IPS-NIHi11 (cell line): ENCODE measurements around the gene GKN1.
"Not testable (repeated sequence)": the region's sequence is repeated elsewhere in the genome, so short reads cannot be mapped to it uniquely, and the experiment has no call there.

ENCODE experiments used
- DNase-seq: peaks from one replicate; pipeline ENCODE4 v3.0.0; 2012; ENCODE audit warnings: mixed read lengths, low spot score

Gene GKN1, protein sequence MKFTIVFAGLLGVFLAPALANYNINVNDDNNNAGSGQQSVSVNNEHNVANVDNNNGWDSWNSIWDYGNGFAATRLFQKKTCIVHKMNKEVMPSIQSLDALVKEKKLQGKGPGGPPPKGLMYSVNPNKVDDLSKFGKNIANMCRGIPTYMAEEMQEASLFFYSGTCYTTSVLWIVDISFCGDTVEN

GRCh38 chr2:68974251-68974650, at the start of gene GKN1:
GKN1 (plus strand) TSS chr2:68974636; CDS start chr2:68974678, 42 bp downstream.
- no peak for DNase-seq

DNA sequence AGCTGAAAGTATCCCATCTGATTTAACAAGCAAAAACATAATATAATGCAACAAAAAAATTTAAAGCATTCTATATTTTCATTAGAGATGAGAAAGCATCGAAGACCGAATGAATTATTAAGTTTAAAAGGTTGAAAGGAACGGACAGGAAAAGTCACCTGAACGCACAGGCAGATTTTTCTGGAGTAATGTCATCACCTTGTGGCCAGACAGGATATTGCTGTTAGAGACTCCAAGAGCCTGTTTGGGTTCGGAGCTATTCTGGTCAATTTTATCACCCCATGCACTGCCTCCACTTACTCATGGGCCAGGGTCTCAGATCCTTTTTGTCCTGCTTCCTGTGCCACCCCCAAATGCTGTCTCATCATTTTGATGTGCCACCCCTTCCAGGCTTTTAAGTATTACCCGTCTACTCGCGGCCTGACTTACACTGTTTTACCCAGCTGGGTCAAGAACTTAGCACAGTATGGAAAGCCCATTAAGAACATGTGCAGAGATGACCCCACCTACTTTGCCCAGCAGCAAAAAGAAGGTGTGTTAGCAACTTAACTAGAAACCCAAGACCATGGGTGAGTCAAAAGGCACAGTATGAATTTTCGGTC, 49.0 kb upstream of the GKN1 start:
- peak; percentile 81 for DNase-seq

DNA sequence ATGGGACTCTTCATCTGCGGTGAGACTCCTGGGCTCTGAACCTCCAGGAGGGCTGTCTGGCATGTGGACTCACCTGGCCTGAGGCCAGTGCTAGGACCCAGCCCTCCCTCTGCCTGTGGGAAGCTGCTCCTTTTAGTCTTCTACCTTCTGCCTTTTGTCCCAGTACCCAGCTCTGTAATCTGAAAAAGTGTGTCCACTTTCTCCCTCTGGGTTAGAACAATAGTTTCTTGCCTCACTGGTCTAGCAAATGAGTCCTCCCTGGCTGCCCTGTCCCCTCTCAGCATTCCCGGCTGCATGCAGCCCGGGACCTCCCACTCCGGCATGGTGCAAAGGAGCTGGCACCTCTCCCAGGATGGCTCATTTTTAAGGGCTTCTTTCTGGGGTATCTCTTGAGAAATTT, 47.6 kb upstream of the GKN1 start:
- DNase-seq = no peak

- no peak for DNase-seq
Observed at GRCh38 chr2:68931149-68931711, 43.2 kb upstream of the GKN1 start.

- no peak for DNase-seq
Observed at GRCh38 chr2:68931799-68932198, 42.6 kb upstream of the GKN1 start.

DNA sequence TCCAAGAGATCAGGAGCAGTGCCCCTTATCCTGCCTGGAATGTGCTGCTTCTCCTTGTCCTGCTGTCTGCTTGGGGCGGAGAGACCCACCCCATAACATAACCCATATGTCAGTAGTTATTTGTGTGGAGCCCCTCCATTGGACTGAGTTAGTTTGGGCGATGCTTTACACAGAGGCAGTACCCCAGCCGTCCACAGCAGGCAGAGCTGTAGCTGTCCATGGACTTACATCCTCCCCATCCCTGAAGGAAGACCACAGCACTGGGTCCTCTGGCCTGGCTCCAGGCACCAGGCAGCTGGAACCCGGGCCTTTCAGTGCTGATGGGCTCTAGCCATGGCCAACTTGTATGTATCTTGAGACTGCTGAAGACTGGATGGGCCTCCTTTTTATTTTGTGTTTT, 42.0 kb upstream of the GKN1 start:
- DNase-seq = no peak

DNA sequence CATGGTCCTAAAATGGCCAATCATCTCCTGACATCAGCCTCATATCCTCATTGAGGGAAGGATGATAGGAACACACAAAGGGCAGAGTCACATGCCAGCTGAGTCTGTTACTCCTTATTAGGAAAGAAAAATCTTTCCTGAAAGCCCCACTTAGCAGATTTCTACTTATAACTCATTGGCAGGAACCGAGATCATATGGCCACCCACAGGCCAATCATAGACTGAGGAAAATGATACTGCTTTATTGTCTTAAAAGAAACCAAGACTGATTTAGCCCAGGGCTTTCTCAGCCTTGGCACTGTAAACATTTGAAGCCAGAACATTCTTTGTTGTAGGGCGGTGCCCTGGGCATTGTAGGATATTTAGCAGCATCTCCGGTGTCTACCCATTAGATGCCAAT, 40.4 kb upstream of the GKN1 start:
- DNase-seq = no peak

GRCh38 chr2:68935471-68935870, 39.0 kb upstream of the GKN1 start:
- no peak for DNase-seq

GRCh38 chr2:68936427-68936826, 38.0 kb upstream of the GKN1 start:
- no peak for DNase-seq

DNA sequence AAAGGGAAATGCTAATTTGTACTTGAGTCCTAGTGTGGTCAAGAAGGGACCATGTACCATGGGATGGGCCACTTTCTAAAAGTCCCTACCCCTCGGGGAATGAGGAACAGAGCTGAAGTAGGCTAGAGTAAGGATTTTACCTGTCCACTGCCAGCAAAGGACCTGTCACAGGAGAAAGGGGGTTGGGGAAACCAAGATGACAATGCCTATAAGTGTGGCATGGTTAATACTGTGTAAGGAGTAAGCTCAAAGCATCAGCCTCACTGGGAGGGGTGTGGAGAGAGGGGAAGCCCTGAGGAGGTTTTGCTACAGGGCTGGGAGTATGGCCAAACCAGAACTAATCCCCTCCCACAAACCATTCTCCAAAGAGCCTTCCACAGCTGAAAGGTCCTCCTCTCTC, 37.5 kb upstream of the GKN1 start:
- DNase-seq = no peak

- no peak for DNase-seq
Observed at GRCh38 chr2:68937346-68938055, 36.9 kb upstream of the GKN1 start.

- DNase-seq = no peak
Observed at GRCh38 chr2:68938938-68939337, 35.5 kb upstream of the GKN1 start.

DNA sequence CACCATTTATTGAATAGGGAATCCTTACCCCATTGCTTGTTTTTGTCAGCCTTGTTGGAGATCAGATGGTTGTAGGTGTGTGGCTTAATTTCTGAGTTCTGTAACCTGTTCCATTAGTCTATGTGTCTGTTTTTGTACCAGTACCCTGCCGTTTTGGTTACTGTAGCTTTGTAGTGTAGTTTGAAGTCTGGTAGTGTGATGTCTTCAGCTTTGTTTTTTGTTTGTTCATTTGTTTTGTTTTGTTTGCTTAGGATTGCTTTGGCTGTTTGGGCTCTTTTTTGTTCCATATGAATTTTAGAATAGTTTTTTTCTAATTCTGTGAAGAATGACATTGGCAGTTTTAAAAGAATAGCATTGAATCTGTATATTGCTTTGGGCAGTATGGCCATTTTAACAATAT, 34.5 kb upstream of the GKN1 start:
- DNase-seq = no peak

- no peak for DNase-seq
Observed at GRCh38 chr2:68940369-68940768, 34.1 kb upstream of the GKN1 start.

- DNase-seq = no peak
Observed at GRCh38 chr2:68942827-68943226, 31.6 kb upstream of the GKN1 start.

DNA sequence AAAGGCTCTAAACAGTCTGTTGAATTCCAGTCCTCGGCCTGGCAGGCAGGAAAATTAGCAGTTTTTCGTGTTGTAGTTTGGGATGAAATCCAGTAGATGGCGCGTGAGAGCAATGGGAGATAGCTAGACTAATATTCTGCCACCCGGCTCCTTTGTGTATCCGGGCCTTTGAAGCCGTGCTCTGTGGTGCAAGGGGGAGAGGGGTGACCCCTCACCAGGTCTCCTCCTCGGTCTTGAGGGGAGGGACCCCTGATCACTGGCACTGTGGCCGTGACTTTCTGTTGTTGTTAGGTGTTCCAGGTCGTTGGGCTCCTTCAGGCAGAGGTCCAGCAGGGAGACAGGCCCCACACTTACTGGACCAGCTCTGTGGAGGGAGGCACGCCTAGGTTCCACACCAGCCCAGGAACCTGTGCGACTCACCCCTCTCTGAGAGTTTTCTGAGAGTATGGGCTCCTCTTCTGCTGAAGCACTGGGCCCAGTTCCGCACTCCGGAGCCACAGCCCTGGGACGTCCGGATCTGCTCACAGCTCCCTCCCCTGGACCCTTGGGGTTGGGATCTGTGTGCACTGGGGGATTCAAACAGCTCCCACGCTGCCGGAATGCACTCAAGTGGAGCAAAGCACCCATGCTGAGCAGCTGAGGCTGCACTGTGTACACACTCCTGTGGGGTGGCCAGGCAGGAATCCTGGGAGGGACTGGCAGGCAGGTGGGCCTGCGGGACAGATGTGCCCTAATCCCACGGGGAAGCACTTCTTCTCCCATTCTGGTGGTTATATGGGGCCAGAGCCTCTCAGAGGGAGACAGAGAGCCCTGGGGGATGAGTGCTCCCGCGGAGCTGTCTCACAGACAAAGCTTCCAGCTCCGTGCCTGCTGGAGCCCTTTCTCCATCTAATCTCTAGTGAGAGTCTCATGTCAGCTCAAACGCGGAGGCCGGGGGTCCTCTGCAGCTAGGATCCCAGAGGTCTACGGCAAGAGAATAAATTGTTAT, 30.6 kb upstream of the GKN1 start:
- peak; percentile 79 for DNase-seq

DNA sequence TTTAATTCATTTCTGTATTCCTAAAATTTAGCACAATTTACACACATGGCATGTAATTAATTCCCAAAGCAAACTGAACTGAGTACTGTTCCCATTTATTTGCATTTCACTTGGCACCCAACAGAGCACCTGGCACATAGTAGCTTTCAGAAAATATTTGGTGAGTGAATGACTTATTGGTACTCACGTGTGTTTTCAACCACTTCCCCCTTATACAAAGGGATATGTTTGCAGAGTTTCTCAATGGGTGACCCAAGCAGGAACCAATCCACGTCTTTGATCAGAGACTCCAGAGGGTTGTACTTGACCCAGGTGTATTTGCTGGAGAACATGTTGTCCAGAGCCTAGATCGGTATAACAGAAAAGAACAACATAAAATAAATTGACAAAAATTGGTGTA, 28.3 kb upstream of the GKN1 start:
- no peak for DNase-seq

- no peak for DNase-seq
Observed at GRCh38 chr2:68948710-68949109, 25.7 kb upstream of the GKN1 start.

- DNase-seq = no peak
Observed at GRCh38 chr2:68951899-68952298, 22.5 kb upstream of the GKN1 start.

DNA sequence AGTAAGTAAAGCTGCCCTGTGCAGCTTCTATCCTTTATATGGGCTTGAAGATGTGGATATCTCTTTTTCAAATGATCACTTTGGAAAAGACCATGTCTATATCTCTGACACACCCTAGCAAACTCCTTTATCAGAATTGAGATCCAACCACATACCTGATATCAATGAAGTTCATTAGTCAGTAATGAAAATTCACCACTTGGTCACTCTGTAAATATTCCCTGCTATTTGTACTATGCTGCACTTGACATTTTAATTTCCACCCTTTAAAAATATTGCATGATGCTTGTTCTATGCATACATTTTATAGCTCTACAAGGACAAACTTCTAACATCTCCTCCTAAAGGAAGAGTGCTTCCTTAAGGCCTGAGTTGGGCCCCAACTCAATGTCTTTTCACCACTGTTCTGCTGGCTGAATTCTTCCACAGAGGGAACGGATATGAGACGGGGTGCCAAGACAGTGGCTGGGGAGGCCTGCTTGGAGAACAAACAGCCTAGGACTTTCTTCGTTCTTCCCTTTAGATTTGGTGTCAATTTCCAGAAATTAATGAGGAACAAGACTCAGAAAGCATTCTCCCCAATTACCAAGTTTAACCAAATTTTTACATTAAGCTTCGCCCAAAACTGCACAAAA, 21.4 kb upstream of the GKN1 start, which contains the start of gene GKN2:
TSS of gene GKN2 (minus strand) at position 7 of the 635 bp plus-strand sequence. CDS start 32 bp downstream, outside the sequence.
- DNase-seq = no peak

DNA sequence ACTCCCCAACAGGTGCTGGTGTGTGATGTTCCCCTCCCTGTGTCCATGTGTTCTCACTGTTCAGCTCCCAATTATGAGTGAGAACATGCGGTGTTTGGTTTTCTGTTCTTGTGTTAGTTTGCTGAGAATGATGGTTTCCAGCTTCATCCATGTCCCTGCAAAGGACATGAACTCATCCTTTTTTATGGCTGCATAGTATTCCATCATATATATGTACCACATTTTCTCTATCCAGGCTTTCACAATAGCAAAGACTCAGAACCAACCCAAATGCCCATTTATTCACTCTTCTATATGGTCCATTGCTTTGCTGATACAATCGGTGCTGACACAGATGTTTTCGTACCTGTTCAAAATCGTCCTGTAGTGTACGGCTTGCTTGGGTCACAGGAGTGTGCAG, 19.0 kb upstream of the GKN1 start:
- DNase-seq = not testable (repeated sequence)
